Tibial nerve (tissue), 4 donors: Measurements from ENCODE around the gene TXK. TPM values are rescaled to one million over a fixed set of nuclear protein-coding genes. Genes with fewer than 3 reads are reported as not detected.

Experiments used
- DNase-seq, 2 donors: peaks; one replicate each; pipeline ENCODE4 v3.0.0-alpha.2; 2019; ENCODE audit warnings: low spot score in 2 of 2
- H3K27ac ChIP-seq, 4 donors: fragments of 200-600 bp; sonication (generic) in 3 of 4; one replicate each; pipeline ENCODE4 v1.5.1; 2017 to 2019; ENCODE audit warnings: mild to moderate bottlenecking in 1 of 4
- H3K27me3 ChIP-seq, 2 donors: fragments of 200-600 bp; sonication (generic) in 1 of 2; one replicate each; pipeline versions ENCODE4 v1.5.1 to v1.6.0; 2017 to 2019
- H3K36me3 ChIP-seq, 3 donors: fragments of 200-600 bp; sonication (generic); one replicate each; pipeline ENCODE4 v1.5.1; 2018 to 2019
- H3K4me1 ChIP-seq, 4 donors: fragments of 200-600 bp; sonication (generic) in 3 of 4; one replicate each; pipeline ENCODE4 v1.5.1; 2017 to 2019
- H3K4me3 ChIP-seq, 4 donors: fragments of 200-600 bp; sonication (generic) in 3 of 4; one replicate each; pipeline ENCODE4 v1.5.1; 2017 to 2019; ENCODE audit warnings: mild to moderate bottlenecking in 1 of 4, moderate library complexity in 1 of 4
- H3K9me3 ChIP-seq, 4 donors: fragments of 200-600 bp; sonication (generic) in 3 of 4; one replicate each; pipeline ENCODE4 v1.5.1; 2017 to 2019
- CTCF ChIP-seq, 5 experiments: fragments of 200-600 bp in 3 of 5; fragments of 450-650 bp in 2 of 5; sonication (generic) in 3 of 5; IDR thresholded peaks; one replicate each; pipeline ENCODE4 v1.5.1; 2016 to 2019; ENCODE audit warnings: antibody characterized with exemption in 5 of 5, mild to moderate bottlenecking in 3 of 5, moderate library complexity in 2 of 5
- EP300 ChIP-seq, 2 donors: sonication (generic); formaldehyde crosslinking; IDR thresholded peaks; one replicate each; pipeline ENCODE4 v1.6.1; 2017; ENCODE audit warnings: antibody characterized with exemption in 2 of 2, mild to moderate bottlenecking in 1 of 2
- POLR2A ChIP-seq, 2 donors: fragments of 450-650 bp; IDR thresholded peaks; one replicate each; pipeline ENCODE4 v1.6.1; 2017; ENCODE audit warnings: antibody characterized with exemption in 2 of 2, mild to moderate bottlenecking in 2 of 2, moderate library complexity in 2 of 2
- WGBS, 2 donors: methylation state at CpG; one replicate each; pipeline ENCODE4 v1.1.5; 2018; 5-methylcytosine and 5-hydroxymethylcytosine counted together
- total RNA-seq, 4 donors: library from RNA; depleted of rRNA; stranded (reverse); fragments of >200 nt; gene quantifications; one replicate each; pipeline ENCODE4 v1.1.0, GENCODE V29; 2016

TXK gene
- total RNA-seq, 4 donors from 2014 or later = 0.22 to 0.84 (median 0.30) TPM; not detected in 1

- Histone ChIP-seq H3K36me3 (no peaks in the 10 kb centered on the region), H3K27me3 (no peaks in the 10 kb centered on the region), H3K27ac (no peak overlapping the region), H3K4me3 (no peak overlapping the region), H3K4me1 (no peaks in the 10 kb centered on the region), H3K9me3 (no peaks in the 10 kb centered on the region)
- TF ChIP-seq EP300 (IDR thresholded peaks at IDR 0.05) (no peak), POLR2A (IDR thresholded peaks at IDR 0.05) (no peak), CTCF (IDR thresholded peaks at IDR 0.05) (no peak)
- 33 to 39% methylated on average over 3 of the region's 3 CpGs for WGBS, 2 donors
- no peak for DNase-seq
Observed at GRCh38 chr4:48073567-48074103, 60.4 kb downstream of the TXK start.

GRCh38 chr4:48071191-48071590 is 62.9 kb downstream of the TXK start:
- H3K4me1 ChIP-seq = no peaks in the 10 kb centered on the region
- TF ChIP-seq EP300 (IDR thresholded peaks at IDR 0.05) (no peak), CTCF (IDR thresholded peaks at IDR 0.05) (no peak), POLR2A (IDR thresholded peaks at IDR 0.05) (no peak)
- 54 to 67% methylated on average over 3 of the region's 3 CpGs for WGBS, 2 donors
- no peaks in the 10 kb centered on the region for H3K36me3 ChIP-seq
- H3K9me3 ChIP-seq = no peaks in the 10 kb centered on the region
- no peak overlapping the region for H3K27ac ChIP-seq
- no peak for DNase-seq
- no peak overlapping the region for H3K4me3 ChIP-seq
- H3K27me3 ChIP-seq = no peaks in the 10 kb centered on the region

- Histone ChIP-seq H3K27me3 (no peaks in the 10 kb centered on the region), H3K36me3 (no peaks in the 10 kb centered on the region), H3K4me3 (no peak overlapping the region), H3K4me1 (no peaks in the 10 kb centered on the region), H3K27ac (no peak overlapping the region), H3K9me3 (no peaks in the 10 kb centered on the region)
- WGBS, 2 donors = 20 to 27% methylated on average over 2 of the region's 2 CpGs
- no peak for DNase-seq
- no peak for TF ChIP-seq CTCF (IDR thresholded peaks at IDR 0.05)
- no peak for TF ChIP-seq POLR2A (IDR thresholded peaks at IDR 0.05)
- TF ChIP-seq EP300 (IDR thresholded peaks at IDR 0.05) = no peak
Observed at GRCh38 chr4:48069026-48069425, 65.0 kb downstream of the TXK start.

GRCh38 chr4:48068182-48068581 is 65.9 kb downstream of the TXK start:
- Histone ChIP-seq H3K4me1 (no peaks in the 10 kb centered on the region), H3K27me3 (no peaks in the 10 kb centered on the region), H3K27ac (no peak overlapping the region), H3K4me3 (no peak overlapping the region), H3K9me3 (no peaks in the 10 kb centered on the region), H3K36me3 (no peaks in the 10 kb centered on the region)
- WGBS, 2 donors = 80 to 91% methylated on average over 2 of the region's 2 CpGs
- DNase-seq = no peak
- no peak for TF ChIP-seq POLR2A (IDR thresholded peaks at IDR 0.05)
- TF ChIP-seq CTCF (IDR thresholded peaks at IDR 0.05) = no peak
- no peak for TF ChIP-seq EP300 (IDR thresholded peaks at IDR 0.05)

GRCh38 chr4:48067536-48067935 is 66.5 kb downstream of the TXK start:
- H3K27ac ChIP-seq = no peak overlapping the region
- no peak for DNase-seq
- 85 to 96% methylated on average over 9 of the region's 9 CpGs for WGBS, 2 donors
- H3K4me1 ChIP-seq = no peaks in the 10 kb centered on the region
- H3K9me3 ChIP-seq = no peaks in the 10 kb centered on the region
- no peaks in the 10 kb centered on the region for H3K27me3 ChIP-seq
- no peaks in the 10 kb centered on the region for H3K36me3 ChIP-seq
- no peak overlapping the region for H3K4me3 ChIP-seq
- TF ChIP-seq EP300 (IDR thresholded peaks at IDR 0.05) (no peak), POLR2A (IDR thresholded peaks at IDR 0.05) (no peak), CTCF (IDR thresholded peaks at IDR 0.05) (no peak)
